Effector memory CD4-positive, alpha-beta T cell (primary cell): ENCODE measurements around the gene CDH23.

Source experiments
- DNase-seq, 3 donors: peaks; one replicate each; pipeline ENCODE4 v3.0.0-alpha.2; 2020
- H3K27ac ChIP-seq: 2 replicates; pipeline ENCODE4 v1.7.0; 2013; ENCODE audit warnings: mild to moderate bottlenecking, low read length, moderate library complexity; ENCODE audit not compliant: insufficient read depth, poor library complexity, severe bottlenecking
- H3K27me3 ChIP-seq: replicated peaks from 2 replicates; pipeline ENCODE4 v1.7.0; 2013; ENCODE audit warnings: mild to moderate bottlenecking, low read length; ENCODE audit not compliant: insufficient read depth, control insufficient read depth, poor library complexity, severe bottlenecking
- H3K36me3 ChIP-seq: 2 replicates; pipeline ENCODE4 v1.7.0; 2013; ENCODE audit warnings: mild to moderate bottlenecking, low read length, moderate library complexity; ENCODE audit not compliant: control insufficient read depth, insufficient read depth
- H3K4me1 ChIP-seq: 2 replicates; pipeline ENCODE4 v1.7.0; 2013; ENCODE audit warnings: low read length, mild to moderate bottlenecking; ENCODE audit not compliant: control insufficient read depth, insufficient read depth, poor library complexity, severe bottlenecking
- H3K4me3 ChIP-seq: 2 replicates; pipeline ENCODE4 v1.7.0; 2013; ENCODE audit warnings: low read length, low read depth, mild to moderate bottlenecking; ENCODE audit not compliant: insufficient read depth, poor library complexity, severe bottlenecking
- H3K9me3 ChIP-seq: 2 replicates; pipeline ENCODE4 v1.7.0; 2013; ENCODE audit warnings: mild to moderate bottlenecking, low read length, moderate library complexity; ENCODE audit not compliant: control insufficient read depth

CDH23 gene

DNA sequence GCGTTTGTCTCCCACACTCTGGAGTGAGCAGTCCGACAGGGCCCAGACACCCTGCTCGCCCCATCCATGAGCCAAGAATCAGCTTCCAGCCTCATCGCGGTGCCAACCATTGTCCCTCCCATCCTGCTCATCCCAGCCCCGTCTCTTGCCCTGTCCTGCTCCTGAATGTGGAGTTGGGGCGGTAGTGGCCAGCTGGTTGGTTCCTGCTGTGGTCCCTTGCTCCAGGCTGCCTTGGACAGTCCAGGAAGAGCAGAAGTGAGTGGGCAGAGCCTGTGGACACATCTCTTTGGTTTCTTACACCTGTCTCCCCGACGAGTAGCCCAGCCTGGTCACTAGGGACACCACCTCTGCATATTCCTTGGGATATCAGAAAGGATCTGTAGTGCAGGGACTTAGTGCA, 63.9 kb downstream of the CDH23 start:
- Histone ChIP-seq H3K27ac (no peak overlapping the region), H3K4me1 (no peaks in the 10 kb centered on the region), H3K4me3 (no peak overlapping the region), H3K27me3 (no peaks in the 10 kb centered on the region), H3K9me3 (no peaks in the 10 kb centered on the region), H3K36me3 (no peaks in the 10 kb centered on the region)
- DNase-seq: no peak

DNA sequence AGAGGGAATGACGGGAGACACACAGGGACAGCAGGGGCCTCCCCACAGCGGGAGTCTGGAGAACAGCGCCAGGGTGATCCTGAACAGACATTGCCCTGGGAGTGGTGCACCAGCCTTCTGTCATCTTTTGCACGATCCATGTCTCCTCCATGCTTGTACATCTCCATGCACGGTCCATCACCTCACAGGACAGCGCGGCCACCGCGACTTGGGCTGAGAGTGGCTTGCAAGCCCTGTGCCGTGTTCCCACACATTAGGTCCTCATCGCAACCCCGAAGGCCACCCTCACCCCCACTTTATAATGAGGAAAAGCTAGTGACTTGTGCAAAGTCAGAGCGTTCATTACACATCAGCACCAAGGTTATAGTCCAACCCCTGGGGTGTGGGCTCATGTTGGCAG, 64.7 kb downstream of the CDH23 start:
- H3K27ac ChIP-seq: no peak overlapping the region
- H3K27me3 ChIP-seq: no peaks in the 10 kb centered on the region
- no peaks in the 10 kb centered on the region for H3K36me3 ChIP-seq
- H3K4me3 ChIP-seq: no peak overlapping the region
- DNase-seq: no peak
- no peaks in the 10 kb centered on the region for H3K9me3 ChIP-seq
- H3K4me1 ChIP-seq: no peaks in the 10 kb centered on the region

DNA sequence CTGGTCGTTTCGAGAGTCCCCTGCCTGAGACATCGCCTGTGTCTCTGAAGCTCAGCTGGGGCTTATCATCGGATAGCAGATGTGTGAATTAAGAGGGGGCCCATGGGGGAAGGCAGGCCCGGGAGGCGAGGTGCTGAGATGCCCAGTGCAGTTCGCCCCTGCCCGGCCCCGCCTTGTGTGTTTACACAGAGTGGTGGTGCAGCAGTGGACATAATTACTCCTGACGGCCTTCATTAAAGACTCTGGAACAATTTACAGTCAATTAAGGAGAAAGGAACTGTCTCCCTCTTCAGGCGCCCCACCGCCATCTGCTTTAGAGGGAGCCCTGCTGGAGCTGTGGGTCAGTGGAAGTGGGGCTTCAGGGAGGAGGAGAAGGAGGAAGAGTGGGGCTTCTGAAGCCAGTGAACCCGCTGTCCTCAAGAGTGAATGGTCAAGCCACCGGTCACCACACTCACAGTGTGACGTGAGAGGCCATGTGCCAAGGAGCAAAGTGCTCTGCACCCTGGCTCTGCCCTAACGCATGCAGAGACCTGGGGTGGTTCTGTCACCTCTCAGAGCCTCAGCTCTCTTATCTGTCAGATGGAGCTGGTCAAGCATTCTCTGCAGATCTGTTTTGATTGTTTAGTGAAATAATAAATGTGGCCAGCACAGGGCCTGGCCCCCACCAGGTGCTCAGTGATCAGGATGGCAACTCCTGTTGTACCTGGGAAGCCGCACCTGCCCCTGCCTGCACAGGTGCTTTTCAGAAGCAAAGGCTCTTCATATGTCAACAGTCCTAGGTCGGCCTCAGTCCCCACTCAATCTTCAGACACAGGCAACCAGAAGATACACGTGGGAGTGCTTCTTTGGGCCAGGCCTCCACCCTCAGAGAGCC, 65.6 kb downstream of the CDH23 start:
- H3K27ac ChIP-seq: no peak overlapping the region
- no peak overlapping the region for H3K4me3 ChIP-seq
- H3K27me3 ChIP-seq: no peaks in the 10 kb centered on the region
- no peaks in the 10 kb centered on the region for H3K36me3 ChIP-seq
- H3K4me1 ChIP-seq: no peaks in the 10 kb centered on the region
- H3K9me3 ChIP-seq: no peaks in the 10 kb centered on the region
- no peak for DNase-seq

DNA sequence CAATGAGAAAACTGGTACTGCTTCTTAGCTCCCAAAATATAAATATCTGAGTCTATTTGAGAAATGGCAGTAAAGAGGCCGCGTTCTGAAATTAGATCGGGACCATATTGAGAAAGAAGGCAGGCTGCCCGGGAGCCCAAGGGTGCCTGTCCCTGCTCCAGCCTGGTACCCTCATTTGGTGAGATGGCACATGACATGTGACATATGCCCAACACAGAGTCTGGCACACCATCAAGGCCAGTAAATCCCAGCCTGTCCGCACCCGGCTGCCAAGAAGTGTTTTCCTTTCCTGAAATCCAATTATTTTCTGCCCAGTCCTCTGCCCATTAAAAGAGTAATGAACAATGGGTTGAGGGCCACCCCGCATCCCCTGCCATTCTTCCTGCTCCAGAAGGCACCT, 66.4 kb downstream of the CDH23 start:
- no peaks in the 10 kb centered on the region for H3K4me1 ChIP-seq
- DNase-seq: no peak
- H3K9me3 ChIP-seq: no peaks in the 10 kb centered on the region
- no peak overlapping the region for H3K4me3 ChIP-seq
- no peaks in the 10 kb centered on the region for H3K36me3 ChIP-seq
- no peak overlapping the region for H3K27ac ChIP-seq
- no peaks in the 10 kb centered on the region for H3K27me3 ChIP-seq

DNA sequence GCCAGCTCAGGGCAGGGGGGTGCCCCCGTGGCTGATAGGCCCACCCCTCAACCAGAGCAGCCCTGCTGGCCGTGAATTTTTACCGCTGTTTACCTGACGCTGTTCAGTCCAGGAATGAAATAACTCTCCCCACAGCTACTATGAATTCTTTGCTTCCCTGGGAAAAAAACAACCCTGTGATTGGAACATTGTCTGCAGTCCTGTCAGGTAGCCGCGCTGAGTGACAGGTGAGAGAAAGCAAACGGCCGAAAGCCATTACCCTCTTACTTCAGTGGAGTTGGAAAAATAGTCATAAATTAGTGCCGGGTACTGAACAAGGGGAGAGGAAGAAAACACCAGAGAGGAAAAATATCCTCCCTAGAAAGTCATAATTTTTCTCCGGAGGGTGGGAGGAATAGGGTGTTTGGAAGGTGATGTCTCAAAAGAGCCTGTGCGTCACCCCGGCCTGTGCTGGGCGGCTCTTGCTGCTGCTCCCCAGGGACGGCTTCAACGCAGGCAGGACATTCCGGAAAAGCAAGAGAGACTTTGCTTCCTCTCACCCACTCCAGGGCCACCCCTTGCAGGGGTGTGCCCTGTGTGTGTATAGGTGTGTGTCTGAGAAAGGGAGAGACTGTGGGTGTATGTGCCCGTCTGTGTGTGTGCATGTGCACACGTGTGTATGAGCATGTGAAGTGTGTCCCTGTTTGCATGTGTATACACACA, 69.0 kb downstream of the CDH23 start:
- H3K4me1 ChIP-seq: no peaks in the 10 kb centered on the region
- H3K27ac ChIP-seq: no peak overlapping the region
- H3K27me3 ChIP-seq: no peaks in the 10 kb centered on the region
- no peak for DNase-seq
- no peaks in the 10 kb centered on the region for H3K36me3 ChIP-seq
- H3K4me3 ChIP-seq: no peak overlapping the region
- H3K9me3 ChIP-seq: no peaks in the 10 kb centered on the region

DNA sequence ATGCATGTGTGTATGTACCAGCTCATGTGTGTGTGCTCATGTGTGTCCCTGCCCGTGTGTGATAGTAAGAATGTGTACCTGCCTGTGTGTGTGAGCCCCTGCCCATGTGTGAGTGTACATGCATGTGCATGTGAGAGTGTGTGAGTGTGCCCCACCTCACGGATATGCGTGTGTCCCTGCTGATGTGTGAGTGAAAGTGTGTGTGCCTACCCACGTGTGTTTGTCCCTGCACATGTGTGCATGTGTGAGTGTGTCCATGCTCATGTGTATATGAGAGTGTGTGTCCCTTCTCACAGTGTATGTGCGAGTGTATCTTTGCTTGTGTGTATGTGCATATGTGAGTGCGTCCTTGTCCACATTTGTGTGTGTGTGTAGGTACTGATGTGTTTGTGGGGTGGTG, 69.6 kb downstream of the CDH23 start:
- Histone ChIP-seq H3K4me3 (no peak overlapping the region), H3K9me3 (no peaks in the 10 kb centered on the region), H3K4me1 (no peaks in the 10 kb centered on the region), H3K27me3 (no peaks in the 10 kb centered on the region), H3K27ac (no peak overlapping the region), H3K36me3 (no peaks in the 10 kb centered on the region)
- DNase-seq: no peak

DNA sequence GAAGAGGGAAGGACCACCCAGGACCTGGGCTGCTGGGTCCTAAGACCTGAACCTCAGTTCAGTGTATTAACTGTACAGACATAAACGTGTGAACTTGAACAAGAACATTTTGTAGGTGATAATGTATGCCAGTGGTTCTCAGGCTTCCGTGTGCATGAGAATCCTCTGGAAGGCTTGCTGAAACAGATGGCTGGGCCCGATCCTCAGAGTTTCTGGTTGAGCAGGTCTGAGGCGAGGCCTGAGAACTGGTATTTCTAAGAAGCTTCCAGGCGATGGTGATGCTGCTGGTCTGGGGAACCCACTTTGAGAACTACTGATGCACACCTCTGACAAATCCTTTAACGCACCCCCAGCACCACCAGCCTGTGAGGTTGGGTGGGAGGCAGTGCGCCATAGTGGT, 70.4 kb downstream of the CDH23 start:
- H3K4me1 ChIP-seq: no peaks in the 10 kb centered on the region
- no peak overlapping the region for H3K27ac ChIP-seq
- H3K27me3 ChIP-seq: no peaks in the 10 kb centered on the region
- no peak for DNase-seq
- H3K9me3 ChIP-seq: no peaks in the 10 kb centered on the region
- no peak overlapping the region for H3K4me3 ChIP-seq
- no peaks in the 10 kb centered on the region for H3K36me3 ChIP-seq

DNA sequence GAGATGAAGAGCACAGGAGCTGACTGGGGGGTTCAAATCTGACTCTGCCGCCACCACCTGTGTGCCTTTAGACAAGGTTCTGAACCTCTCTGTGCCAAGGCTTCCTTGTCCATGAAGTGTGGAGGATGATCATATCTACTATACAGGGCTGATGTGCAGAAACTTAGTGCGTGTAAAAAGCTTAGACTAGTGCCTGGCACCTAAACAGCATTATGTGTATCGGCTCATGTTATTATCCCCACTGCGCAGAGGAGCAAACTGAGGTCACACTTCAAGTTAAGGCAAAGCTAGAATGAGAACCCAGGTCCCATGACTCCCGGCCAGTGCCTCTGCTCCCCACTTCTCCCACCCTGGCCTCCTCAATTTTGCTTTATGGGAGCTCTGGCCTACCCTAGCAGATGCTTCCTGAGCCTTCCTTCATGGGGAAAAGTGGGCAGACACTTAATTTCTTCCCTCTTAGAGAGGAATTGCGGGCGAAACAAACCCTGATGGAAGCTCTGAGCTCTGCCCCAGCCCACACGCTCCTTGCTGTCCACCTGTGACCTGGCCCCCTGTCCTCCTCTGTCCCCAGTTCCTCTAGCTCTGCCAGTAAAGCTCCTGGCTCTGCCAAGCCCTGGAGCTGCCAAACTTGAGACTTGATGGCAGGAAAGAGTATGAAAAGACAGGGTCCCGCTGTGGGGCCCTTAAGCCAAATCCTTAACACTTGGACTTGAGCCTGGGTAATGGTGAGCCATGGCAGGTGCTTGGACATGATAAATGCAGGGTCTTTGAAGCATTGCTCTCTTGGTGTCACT, 71.0 kb downstream of the CDH23 start:
- H3K4me3 ChIP-seq: no peak overlapping the region
- H3K4me1 ChIP-seq: no peaks in the 10 kb centered on the region
- no peaks in the 10 kb centered on the region for H3K27me3 ChIP-seq
- no peaks in the 10 kb centered on the region for H3K36me3 ChIP-seq
- no peak for DNase-seq
- no peak overlapping the region for H3K27ac ChIP-seq
- no peaks in the 10 kb centered on the region for H3K9me3 ChIP-seq

DNA sequence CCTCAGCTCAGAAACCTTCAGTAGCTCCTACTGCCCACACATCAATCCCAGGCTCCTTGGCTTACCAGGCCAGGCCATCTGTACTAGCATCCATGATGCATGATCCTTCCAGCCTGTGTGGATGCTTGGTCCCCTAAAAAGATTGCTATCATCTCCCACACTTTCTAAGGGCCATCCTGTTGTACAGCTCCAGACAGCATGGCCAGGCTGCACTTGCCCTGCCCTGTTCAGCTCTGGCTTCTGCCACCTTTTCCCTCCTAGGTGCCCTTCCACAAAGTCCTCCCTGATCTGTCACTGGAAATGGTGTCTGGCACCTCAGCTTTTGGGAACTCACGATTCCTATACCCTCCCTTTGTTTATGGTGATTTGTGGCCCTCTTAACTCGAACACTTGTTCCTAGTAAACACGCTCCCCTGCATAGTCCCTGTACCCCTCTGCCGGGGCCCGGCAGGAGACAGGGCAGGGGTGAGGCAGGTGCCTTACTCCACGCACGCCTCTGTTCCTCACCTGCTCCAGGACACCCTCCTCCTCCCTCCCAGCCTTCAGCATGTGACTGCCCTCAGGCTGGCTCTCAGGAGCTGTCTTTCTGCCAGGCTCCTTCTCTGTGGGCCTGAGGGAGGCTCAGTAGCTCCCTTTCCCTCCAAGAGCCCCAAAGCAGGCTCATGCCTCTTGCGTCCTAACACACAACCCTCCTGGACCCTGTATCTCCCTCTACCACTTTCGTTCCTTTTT, 71.8 kb downstream of the CDH23 start:
- H3K27ac ChIP-seq: no peak overlapping the region
- no peaks in the 10 kb centered on the region for H3K9me3 ChIP-seq
- H3K4me3 ChIP-seq: no peak overlapping the region
- H3K4me1 ChIP-seq: no peaks in the 10 kb centered on the region
- no peaks in the 10 kb centered on the region for H3K27me3 ChIP-seq
- H3K36me3 ChIP-seq: no peaks in the 10 kb centered on the region
- no peak for DNase-seq
